Choroid plexus epithelial cell (primary cell): Measurements from ENCODE around the gene PLXNB1.

Experiments used
- DNase-seq: peaks from one replicate; pipeline ENCODE4 v3.0.0-alpha.2; 2010; ENCODE audit warnings: low read depth
- H3K4me3 ChIP-seq: 2 replicates; pipeline ENCODE4 v1.5.1; 2011; ENCODE audit warnings: low read depth, mild to moderate bottlenecking, control low read depth, low read length, moderate library complexity
- TF ChIP-seq, protein P1 (sequence below): conservative IDR thresholded peaks from 2 replicates; pipeline ENCODE4 v1.5.1; 2011; ENCODE audit warnings: low read depth, mild to moderate bottlenecking, control low read depth, inconsistent platforms, low read length, moderate library complexity

Gene PLXNB1

DNA sequence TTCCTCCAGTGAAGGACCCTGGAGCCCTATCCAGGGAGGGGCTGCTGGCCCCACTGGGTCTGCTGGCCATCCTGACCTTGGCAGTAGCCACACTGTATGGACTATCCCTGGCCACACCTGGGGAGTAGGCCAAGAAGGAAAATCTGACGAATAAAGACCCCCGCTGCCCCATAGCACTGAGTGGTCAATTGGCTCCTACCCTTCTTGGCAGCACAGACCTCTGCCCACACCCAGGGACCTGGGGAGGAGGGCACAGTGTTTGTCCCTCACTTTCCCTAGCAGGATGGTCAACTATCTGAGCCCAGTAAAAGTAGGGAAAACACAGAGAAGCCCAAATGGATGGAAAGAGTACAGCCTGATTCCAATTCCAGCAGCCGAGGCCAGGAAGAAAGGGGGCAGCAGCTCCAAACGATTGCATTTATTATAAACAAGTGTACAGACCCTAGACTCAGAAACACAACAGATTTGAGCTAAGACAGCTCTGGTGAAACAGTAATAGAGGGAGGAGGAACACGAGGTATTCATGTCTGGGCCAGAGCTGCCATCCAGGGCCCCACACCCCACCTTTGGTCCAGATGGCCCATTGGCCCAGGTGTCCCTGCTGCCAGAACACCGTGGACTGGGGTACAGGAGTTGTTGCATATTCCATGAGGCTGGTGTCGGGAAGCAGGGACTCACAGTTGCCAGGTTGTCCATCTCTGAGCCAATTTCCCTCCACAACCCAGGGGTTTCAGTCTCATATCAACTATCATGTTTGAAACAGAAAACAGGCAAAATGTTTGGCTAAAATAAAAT, 37.8 kb upstream of the PLXNB1 start:
- DNase-seq: no peak
- TF ChIP-seq, protein P1, sequence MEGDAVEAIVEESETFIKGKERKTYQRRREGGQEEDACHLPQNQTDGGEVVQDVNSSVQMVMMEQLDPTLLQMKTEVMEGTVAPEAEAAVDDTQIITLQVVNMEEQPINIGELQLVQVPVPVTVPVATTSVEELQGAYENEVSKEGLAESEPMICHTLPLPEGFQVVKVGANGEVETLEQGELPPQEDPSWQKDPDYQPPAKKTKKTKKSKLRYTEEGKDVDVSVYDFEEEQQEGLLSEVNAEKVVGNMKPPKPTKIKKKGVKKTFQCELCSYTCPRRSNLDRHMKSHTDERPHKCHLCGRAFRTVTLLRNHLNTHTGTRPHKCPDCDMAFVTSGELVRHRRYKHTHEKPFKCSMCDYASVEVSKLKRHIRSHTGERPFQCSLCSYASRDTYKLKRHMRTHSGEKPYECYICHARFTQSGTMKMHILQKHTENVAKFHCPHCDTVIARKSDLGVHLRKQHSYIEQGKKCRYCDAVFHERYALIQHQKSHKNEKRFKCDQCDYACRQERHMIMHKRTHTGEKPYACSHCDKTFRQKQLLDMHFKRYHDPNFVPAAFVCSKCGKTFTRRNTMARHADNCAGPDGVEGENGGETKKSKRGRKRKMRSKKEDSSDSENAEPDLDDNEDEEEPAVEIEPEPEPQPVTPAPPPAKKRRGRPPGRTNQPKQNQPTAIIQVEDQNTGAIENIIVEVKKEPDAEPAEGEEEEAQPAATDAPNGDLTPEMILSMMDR: no peak
- H3K4me3 ChIP-seq: no peak overlapping the region

DNA sequence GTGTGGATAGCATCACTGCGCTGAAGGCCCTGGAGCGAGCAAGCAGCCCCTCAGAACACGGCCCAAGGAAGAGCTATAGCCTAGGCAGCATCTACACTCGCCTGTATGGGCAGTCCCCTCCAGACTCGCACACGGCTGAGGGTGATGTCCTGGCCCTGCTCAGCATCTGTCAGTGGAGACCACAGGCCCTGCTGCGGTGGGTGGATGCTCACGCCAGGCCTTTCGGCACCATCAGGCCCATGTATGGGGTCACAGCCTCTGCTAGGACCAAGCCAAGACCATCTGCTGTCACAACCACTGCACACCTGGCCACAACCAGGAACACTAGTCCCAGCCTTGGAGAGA, 37.2 kb upstream of the PLXNB1 start:
- H3K4me3 ChIP-seq: no peak overlapping the region
- TF ChIP-seq, protein P1: no peak
- DNase-seq: no peak

DNA sequence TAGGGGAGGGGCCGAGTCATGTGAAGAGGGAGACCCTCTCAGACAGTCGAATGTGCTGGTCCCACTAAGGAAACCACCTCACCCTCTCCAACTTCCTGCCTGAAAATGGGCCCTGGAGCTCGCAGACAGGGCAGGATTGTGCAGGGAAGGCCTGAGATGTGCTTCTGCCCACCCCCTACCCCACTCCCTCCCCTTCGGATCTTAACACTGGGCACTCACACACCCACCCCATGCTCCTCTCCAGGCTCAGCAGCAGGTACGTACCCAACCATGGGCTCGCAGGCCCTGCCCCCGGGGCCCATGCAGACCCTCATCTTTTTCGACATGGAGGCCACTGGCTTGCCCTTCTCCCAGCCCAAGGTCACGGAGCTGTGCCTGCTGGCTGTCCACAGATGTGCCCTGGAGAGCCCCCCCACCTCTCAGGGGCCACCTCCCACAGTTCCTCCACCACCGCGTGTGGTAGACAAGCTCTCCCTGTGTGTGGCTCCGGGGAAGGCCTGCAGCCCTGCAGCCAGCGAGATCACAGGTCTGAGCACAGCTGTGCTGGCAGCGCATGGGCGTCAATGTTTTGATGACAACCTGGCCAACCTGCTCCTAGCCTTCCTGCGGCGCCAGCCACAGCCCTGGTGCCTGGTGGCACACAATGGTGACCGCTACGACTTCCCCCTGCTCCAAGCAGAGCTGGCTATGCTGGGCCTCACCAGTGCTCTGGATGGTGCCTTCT, 36.7 kb upstream of the PLXNB1 start:
- TF ChIP-seq, protein P1: no peak
- no peak for DNase-seq
- H3K4me3 ChIP-seq: peak overlapping the region; percentile 56

DNA sequence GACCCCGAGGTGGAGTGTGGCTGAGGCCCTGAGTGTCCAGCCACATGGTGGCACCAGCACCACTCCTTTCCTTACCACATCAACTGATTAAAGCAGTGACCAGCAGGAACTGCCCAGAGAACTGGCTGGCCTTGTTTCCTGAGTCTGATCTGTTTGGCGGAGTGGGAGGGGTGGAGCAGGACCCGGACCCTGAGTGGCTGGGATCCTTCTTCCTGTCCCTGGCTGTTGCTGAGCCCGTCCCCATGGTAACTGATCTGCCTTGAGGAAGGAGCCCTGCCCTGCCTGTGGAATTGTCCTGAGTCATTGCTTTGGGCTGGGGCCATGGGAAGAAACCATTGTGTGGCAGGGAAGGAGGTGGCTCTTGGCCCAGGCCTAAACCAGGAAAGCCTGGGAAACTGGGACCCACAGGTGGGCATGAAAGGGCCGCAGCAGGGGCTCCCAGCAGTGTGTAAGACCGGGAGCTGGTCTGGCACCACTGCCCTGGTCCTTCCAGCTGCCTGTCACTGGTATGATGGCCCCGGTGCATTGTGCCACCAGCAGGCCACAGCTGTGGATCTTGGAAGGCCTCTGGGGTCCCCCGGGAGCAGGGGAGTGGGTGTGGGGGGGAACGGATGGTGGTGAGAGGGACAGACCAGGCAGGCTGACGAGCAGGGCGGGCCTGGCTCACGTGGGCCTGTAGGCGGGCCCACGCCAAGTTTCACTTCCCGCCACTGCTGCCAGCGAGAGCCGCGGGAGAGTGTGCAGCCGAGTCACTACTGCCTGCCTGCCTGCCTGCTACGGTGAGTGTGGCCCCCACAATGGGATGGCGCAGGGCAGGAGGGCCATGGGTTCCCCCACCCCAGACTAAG, 35.9 kb upstream of the PLXNB1 start:
- TF ChIP-seq, protein P1: peak; percentile 72
- DNase-seq: peak; percentile 100

DNA sequence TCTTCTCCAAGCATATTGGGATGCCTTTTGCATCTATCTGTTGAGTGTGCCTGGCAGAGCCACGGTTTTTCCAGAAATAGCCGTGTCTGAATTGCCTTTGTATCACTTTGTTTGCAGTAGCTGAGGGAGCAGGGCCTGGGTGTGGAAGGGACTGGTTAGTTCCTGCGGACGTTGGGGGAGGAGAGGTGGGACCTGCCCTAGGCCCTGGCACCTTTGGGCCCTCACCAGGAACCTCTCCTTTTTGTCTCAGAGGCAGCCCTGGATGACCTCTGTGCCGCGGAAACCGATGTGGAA, 35.3 kb upstream of the PLXNB1 start:
- no peak for DNase-seq
- no peak overlapping the region for H3K4me3 ChIP-seq
- TF ChIP-seq, protein P1: no peak

More for the DNA sequence above, 35.9 kb upstream of the PLXNB1 start:
- peak overlapping the region; percentile 56 for H3K4me3 ChIP-seq

DNA sequence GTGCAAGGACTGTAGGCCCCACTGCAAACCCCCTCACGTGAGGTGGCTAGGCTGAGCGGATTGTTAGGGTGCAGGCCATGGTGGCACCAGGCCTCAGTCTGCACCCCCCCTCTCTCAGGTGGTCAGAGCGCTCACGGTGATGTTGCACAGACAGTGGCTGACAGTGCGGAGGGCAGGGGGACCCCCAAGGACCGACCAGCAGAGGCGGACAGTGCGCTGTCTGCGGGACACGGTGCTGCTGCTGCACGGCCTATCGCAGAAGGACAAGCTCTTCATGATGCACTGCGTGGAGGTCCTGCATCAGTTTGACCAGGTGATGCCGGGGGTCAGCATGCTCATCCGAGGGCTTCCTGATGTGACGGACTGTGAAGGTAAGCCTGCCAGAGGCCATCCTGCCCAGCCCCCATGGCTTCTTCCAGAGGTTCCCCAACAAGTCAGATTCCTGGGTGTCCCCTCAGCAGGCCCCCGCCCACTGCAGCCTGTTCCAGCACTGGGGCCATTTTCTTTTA, 34.9 kb upstream of the PLXNB1 start:
- TF ChIP-seq, protein P1: no peak
- no peak for DNase-seq

More for the DNA sequence above, 34.9 kb upstream of the PLXNB1 start:
- no peak overlapping the region for H3K4me3 ChIP-seq
